B cell (primary cell): ENCODE measurements around the gene ORAI3. TPM values are rescaled to one million over a fixed set of nuclear protein-coding genes. Genes with fewer than 3 reads are reported as not detected.

ENCODE experiments used
- ATAC-seq: fragments of 200-7000 bp; cut with Tn5 transposase; one replicate; pipeline ENCODE4 v1.10.0; 2021; ENCODE audit warnings: low read depth, mild to moderate bottlenecking, moderate number of reproducible peaks, moderate library complexity
- CTCF ChIA-PET: fragments of 350-600 bp; sonication (Branson Sonifier 250); formaldehyde crosslinking; loops from one replicate; lab custom pipeline; 2021; ENCODE audit warnings: antibody characterized with exemption, inconsistent platforms; lab: Charles Lee
- POLR2A ChIA-PET: fragments of 350-600 bp; sonication (Branson Sonifier 250); formaldehyde crosslinking; loops from one replicate; lab custom pipeline; 2021; ENCODE audit warnings: antibody characterized with exemption; lab: Charles Lee
- DNase-seq: peaks from one replicate; pipeline ENCODE4 v3.0.0; 2013
- H2AFZ ChIP-seq: 2 replicates; pipeline ENCODE4 v1.6.1; 2012; ENCODE audit warnings: mild to moderate bottlenecking, low read depth, low read length; ENCODE audit not compliant: insufficient read depth, poor library complexity, severe bottlenecking
- H3K27ac ChIP-seq, 2 donors: 1 replicate in 1 of 2; 2 replicates in 1 of 2; pipeline ENCODE4 v1.5.1; 2012 to 2013; ENCODE audit warnings: low read length in 2 of 2, mild to moderate bottlenecking in 2 of 2, moderate library complexity in 1 of 2
- H3K27me3 ChIP-seq, 4 experiments: fragments of 200-600 bp in 1 of 4; sonication (generic) in 1 of 4; replicated peaks in 1 of 4; 1 replicate in 2 of 4; 2 replicates in 2 of 4; pipeline versions ENCODE4 v1.6.1 to v1.7.0; 2013 to 2016; ENCODE audit warnings: low read length in 3 of 4, mild to moderate bottlenecking in 2 of 4, mixed read lengths in 1 of 4, moderate library complexity in 1 of 4; ENCODE audit not compliant: insufficient read depth in 4 of 4, control insufficient read depth in 3 of 4; ENCODE audit errors: control extremely low read depth in 1 of 4
- H3K36me3 ChIP-seq, 2 experiments: replicated peaks in 1 of 2; 1 replicate in 1 of 2; 2 replicates in 1 of 2; pipeline versions ENCODE4 v1.6.1 to v1.7.1; 2013; ENCODE audit warnings: low read length in 1 of 2; ENCODE audit not compliant: insufficient read depth in 2 of 2, control insufficient read depth in 1 of 2; ENCODE audit errors: control extremely low read depth in 1 of 2, extremely low read depth in 1 of 2
- H3K4me1 ChIP-seq, 2 donors: fragments of 200-600 bp in 1 of 2; sonication (generic) in 1 of 2; 1 replicate in 1 of 2; 2 replicates in 1 of 2; pipeline versions ENCODE4 v1.5.1 to v1.6.1; 2013 to 2017; ENCODE audit warnings: low read length in 2 of 2; ENCODE audit not compliant: control insufficient read depth in 2 of 2, insufficient read depth in 2 of 2
- H3K4me2 ChIP-seq: replicated peaks from 2 replicates; pipeline ENCODE3; 2012; ENCODE audit warnings: mild to moderate bottlenecking, low read depth, low read length; ENCODE audit not compliant: poor library complexity, severe bottlenecking
- H3K4me3 ChIP-seq, 5 experiments: fragments of 200-600 bp in 1 of 5; sonication (generic) in 1 of 5; 1 replicate in 3 of 5; 2 replicates in 2 of 5; pipeline versions ENCODE4 v1.5.1 to v1.7.0; 2011 to 2016; ENCODE audit warnings: low read length in 4 of 5, mild to moderate bottlenecking in 4 of 5, low read depth in 2 of 5, control low read depth in 1 of 5, moderate library complexity in 1 of 5; ENCODE audit not compliant: insufficient read depth in 1 of 5; ENCODE audit errors: control extremely low read depth in 1 of 5, extremely low read depth in 1 of 5
- H3K79me2 ChIP-seq: fragments of 200-600 bp; sonication (generic); one replicate; pipeline ENCODE4 v1.6.0; 2016; ENCODE audit warnings: low read length; ENCODE audit not compliant: control insufficient read depth, insufficient read depth
- H3K9ac ChIP-seq: fragments of 200-600 bp; sonication (generic); 2 replicates; pipeline ENCODE4 v1.6.1; 2017; ENCODE audit warnings: mild to moderate bottlenecking, low read length, moderate library complexity
- H3K9me3 ChIP-seq, 3 donors: one replicate each; pipeline versions ENCODE4 v1.6.1 to v1.7.1; 2013; ENCODE audit warnings: low read length in 2 of 3; ENCODE audit not compliant: control insufficient read depth in 2 of 3, insufficient read depth in 1 of 3; ENCODE audit errors: control extremely low read depth in 1 of 3
- H4K20me1 ChIP-seq: 2 replicates; pipeline ENCODE4 v1.6.0; 2012; ENCODE audit warnings: mild to moderate bottlenecking, low read length; ENCODE audit not compliant: insufficient read depth, control insufficient read depth, poor library complexity, severe bottlenecking
- H3K27ac Mint-ChIP-seq: one replicate; pipeline ENCODE4 v1.8.0; 2021; ENCODE audit warnings: mixed read lengths
- H3K27me3 Mint-ChIP-seq: one replicate; pipeline ENCODE4 v1.8.0; 2021; ENCODE audit warnings: mixed read lengths
- H3K4me1 Mint-ChIP-seq: one replicate; pipeline ENCODE4 v1.8.0; 2021; ENCODE audit warnings: mixed read lengths
- H3K4me3 Mint-ChIP-seq: one replicate; pipeline ENCODE4 v1.8.0; 2021; ENCODE audit warnings: mixed read lengths
- H3K9me3 Mint-ChIP-seq: one replicate; pipeline ENCODE4 v1.8.0; 2022; ENCODE audit warnings: mixed read lengths; ENCODE audit not compliant: insufficient read depth
- CTCF ChIP-seq: fragments of 200-600 bp; IDR thresholded peaks from one replicate; pipeline ENCODE4 v1.8.0; 2022; ENCODE audit warnings: antibody characterized with exemption, mild to moderate bottlenecking
- EZH2 ChIP-seq: IDR thresholded peaks from 2 replicates; pipeline ENCODE4 v1.6.1; 2012; ENCODE audit warnings: borderline replicate concordance, low read depth, mild to moderate bottlenecking, moderate library complexity, low read length; ENCODE audit not compliant: insufficient read depth, poor library complexity, severe bottlenecking
- WGBS: methylation state at CpG from one replicate; pipeline ENCODE4 v1.1.5; 2013; ENCODE audit warnings: missing lambda C conversion rate; ENCODE audit not compliant: insufficient coverage; 5-methylcytosine and 5-hydroxymethylcytosine counted together
- intact Hi-C: fragments of 100-400 bp; cut with micrococcal nuclease; formaldehyde crosslinking; loops from one replicate; pipeline ENCODE4 v1.10.0; 2022
- polyA plus RNA-seq: library from polyadenylated mRNA; depleted of rRNA; stranded (reverse); fragments of >200 nt; gene quantifications from 2 replicates; pipeline ENCODE4 v1.2.3, GENCODE V29; 2012
- total RNA-seq, 2 donors: library from RNA; stranded (reverse); fragments of 120-200 nt in 1 of 2; gene quantifications; 1 replicate in 1 of 2; 2 replicates in 1 of 2; pipeline versions ENCODE4 v1.2.3 to v1.2.4, GENCODE V29; 2013 to 2022

Gene ORAI3
- total and polyA plus RNA-seq, 2 donors (not counting 1 experiment from before 2014, with no cell fraction given): 32.2 to 51.8 TPM

DNA sequence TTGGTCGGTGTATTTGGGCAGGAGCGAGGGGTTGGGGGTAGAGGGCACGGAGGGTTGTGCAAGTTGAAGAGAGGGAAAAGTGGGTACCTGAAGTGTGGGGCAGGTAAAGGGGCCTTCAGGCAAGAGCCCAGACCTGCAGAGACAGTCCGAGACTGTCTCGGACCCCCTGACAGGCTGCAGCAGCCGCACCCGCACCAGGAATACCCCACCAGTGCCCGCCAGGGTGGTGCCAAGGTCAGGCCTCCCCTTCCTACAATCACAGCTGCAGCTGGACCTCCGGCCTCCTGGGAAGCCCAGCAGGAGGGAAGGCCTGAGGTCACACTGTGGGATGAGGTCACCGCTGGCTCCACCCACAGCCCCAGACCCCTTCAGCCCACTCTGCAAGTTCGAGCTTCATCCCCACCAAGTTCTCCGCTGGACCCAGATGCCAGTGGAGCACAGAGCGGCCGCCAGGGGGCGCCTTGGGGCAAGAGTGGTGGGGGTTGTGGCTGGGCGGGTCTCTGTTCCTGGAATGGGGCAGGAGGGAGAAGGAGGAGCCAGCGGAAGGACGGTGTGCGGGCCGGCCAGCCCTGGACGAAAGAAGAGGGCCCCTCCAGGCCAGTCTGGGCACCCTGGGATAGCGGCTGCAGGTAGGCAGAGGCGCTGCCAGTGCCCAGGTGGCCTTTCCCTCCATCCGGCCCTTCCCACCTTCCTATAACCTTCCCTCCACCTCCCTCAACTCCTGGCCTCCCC, 36.0 kb downstream of the ORAI3 start, which contains the start of gene HSD3B7:
Gene HSD3B7, plus strand, starts transcription at position 539 of the 732 bp plus-strand sequence. CDS start 452 bp downstream, outside the sequence.
- Histone ChIP-seq H4K20me1 (no peaks in the 10 kb centered on the region), H3K79me2 (no peaks in the 10 kb centered on the region), H3K4me3 (no peak within 1 kb of the TSS), H3K27ac (no peak within 1 kb of the TSS), H3K9ac (no peak within 1 kb of the TSS), H3K9me3 (no peaks in the 10 kb centered on the region), H3K4me1 (peaks cover 3 to 6% of the 10 kb centered on the region in 2 donors), H3K4me2 (peak within 1 kb of the TSS; percentile 33), H3K27me3 (no peaks in the 10 kb centered on the region), H3K36me3 (peaks cover 0 to 26% of the 10 kb centered on the region in 2 experiments), H2AFZ (no peak within 1 kb of the TSS)
- intact Hi-C loops: loop anchor here (1.0 to 5.0 kb wide), 4 partner anchors 109 to 458 kb away; partner anchors contain the start of gene VKORC1
- ATAC-seq: peak; percentile 81
- Mint-ChIP-seq H3K9me3 (no peaks in the 10 kb centered on the region), H3K4me1 (no peaks in the 10 kb centered on the region), H3K4me3 (no peak within 1 kb of the TSS), H3K27ac (no peak within 1 kb of the TSS), H3K27me3 (no peaks in the 10 kb centered on the region)
- peak; percentile 90 for TF ChIP-seq CTCF
- TF ChIP-seq EZH2: no peak
- ChIA-PET POLR2A (interaction anchor here (1.7 kb wide), 1 partner anchor 158 kb away, joined by 8 read pairs; no protein-coding TSS in a partner anchor), CTCF (interaction anchor here (0.6 to 5.1 kb wide), 26 partner anchors 12 to 884 kb away, joined by 3 to 63 read pairs (median 4); partner anchors contain the start of genes KAT8, VKORC1, ZNF668 and ZNF843)
- peak; percentile 81 for DNase-seq
- 52% methylated on average over 19 of the region's 24 CpGs for WGBS
